ENCODE measurements around the gene GPX5.

GPX5 gene

DNA sequence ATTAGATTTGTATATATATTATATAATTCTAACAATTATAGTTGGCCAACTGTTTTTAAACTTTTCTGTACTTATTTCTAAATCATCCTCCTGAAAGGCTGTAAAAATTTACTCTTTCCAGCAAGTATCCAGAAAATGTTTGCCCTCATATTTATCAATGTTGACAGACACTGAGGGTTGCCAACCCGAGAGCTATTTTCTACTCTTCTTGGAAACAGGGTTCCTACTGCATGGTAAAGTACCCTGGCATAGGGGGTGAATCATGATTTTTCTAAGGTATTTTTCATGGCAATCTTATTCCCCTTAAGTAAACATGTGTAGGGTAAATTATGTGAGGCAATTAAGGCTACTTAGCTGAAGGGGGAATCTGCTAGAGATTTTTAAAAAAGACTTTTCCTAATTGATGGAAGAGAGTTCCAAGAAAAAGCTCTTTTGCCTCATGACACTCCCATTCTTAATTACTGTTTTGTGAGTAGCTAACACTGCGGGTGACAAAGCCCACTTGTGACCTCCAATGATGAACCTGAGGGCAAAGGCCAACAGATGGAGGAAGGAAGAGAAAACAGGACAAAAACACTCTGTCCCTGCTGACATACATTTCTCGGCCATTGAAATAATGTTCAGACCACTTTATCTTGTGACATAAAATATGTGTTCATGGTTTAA, 37.9 kb downstream of the GPX5 start:
- DNase-seq, result no peak

- DNase-seq, result no peak
Observed at GRCh38 chr6:28565823-28566526, 40.3 kb downstream of the GPX5 start.

- DNase-seq, result no peak
Observed at GRCh38 chr6:28566527-28567252, 41.0 kb downstream of the GPX5 start.

DNA sequence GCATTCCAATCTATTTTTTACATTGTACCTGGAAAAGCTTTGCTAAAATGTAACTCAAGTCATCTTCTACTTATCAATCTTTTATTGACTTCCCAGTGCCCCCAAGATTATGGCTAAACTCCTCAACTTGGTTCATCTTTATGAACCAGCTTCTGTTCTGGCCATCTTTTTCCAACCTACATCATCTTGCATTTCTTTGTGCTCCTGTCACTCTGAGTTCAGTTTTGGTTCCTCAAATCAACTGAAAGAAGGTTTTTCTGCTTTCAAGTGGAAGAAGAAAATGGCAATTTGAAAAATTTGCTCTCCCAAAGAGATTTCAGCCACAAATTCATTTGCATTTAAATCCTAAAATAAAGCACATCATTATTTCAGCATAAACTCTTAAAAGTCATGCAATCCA, 41.8 kb downstream of the GPX5 start:
- DNase-seq, result no peak

- no peak for DNase-seq
Observed at GRCh38 chr6:28568515-28569108, 42.9 kb downstream of the GPX5 start.

- no peak for DNase-seq
Observed at GRCh38 chr6:28569748-28570147, 44.1 kb downstream of the GPX5 start.

GRCh38 chr6:28580475-28580874, 54.8 kb downstream of the GPX5 start:
- DNase-seq, result no peak

GRCh38 chr6:28583463-28583862, 57.8 kb downstream of the GPX5 start:
- DNase-seq, result no peak

All from SHP77 treated with DMSO at 0.1 percent for 48 hours (cell line).